NCI-H510A (cell line): ENCODE data around the gene ARL6IP6.

Experiments used
- DNase-seq: peaks from one replicate; lab custom pipeline; 2025; lab: John Stamatoyannopoulos, UW

The ARL6IP6 gene

GRCh38 chr2:152718076-152718908, at the start of gene ARL6IP6:
Gene ARL6IP6 (plus strand): TSS chr2:152718620. CDS start chr2:152718625, 5 bp downstream.
- DNase-seq, result peak; percentile 75

GRCh38 chr2:152674334-152674733, 44.1 kb upstream of the ARL6IP6 start:
- DNase-seq, result no peak

DNA sequence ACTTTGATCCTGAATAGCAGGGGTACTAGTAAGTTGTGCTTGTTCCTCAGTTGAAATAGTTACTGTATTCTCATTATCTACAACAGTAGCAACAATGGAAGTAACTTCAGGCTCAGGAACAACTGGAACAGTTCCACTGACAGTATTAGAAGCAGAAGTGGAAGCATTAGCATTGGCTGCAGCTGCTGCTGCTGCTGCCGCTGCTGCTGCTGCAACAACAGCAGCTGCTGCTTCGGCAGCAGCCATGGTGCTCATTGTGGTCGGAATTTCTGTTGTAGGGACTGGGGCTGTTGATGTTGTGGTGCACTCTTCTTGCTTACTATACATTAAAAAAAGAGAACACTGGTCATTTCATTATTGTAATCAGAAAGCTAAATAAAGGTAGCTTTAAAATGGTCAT, 42.0 kb upstream of the ARL6IP6 start:
- no peak for DNase-seq

DNA sequence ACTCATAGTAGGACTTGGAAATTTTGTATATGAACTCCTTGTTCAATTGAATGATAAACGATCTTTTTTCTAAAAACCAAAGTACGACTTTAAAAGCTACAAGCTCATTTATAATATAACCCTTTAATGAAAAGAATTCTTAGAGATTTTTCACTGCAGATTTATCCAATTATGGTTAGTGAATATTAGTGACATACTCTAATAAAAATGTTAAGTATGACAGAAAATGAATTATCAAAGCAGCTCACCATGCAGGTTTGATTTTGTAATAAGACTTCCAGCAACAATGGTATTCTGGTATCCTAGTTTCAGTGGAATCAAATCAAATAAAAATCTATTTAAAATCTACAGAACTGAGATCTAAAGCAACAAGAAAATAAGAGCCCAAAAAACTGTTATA, 39.6 kb upstream of the ARL6IP6 start:
- DNase-seq, result no peak

DNA sequence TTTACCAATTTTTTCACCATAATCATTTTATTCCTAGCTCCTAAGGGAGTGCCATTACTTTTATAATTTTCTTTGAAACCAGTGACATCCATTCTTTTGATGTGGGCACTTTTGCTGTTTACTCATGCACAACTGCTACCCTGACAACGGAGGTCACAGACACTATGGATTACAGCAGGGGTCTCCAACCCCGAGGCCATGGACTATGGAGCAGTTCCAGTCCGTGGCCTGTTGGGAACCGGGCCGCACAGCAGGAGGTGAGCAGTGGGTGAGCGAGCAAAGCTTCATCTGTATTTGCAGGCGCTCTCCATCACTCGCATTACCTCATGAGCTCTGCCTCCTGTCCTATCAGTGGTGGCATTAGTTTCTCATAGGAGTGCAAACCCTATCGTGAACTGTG, 35.8 kb upstream of the ARL6IP6 start:
- DNase-seq, result no peak

GRCh38 chr2:152683400-152683799, 35.0 kb upstream of the ARL6IP6 start:
- DNase-seq, result no peak

GRCh38 chr2:152686321-152686720, 32.1 kb upstream of the ARL6IP6 start:
- DNase-seq, result no peak

- DNase-seq, result no peak
Measured at GRCh38 chr2:152693033-152693432, 25.4 kb upstream of the ARL6IP6 start.

DNA sequence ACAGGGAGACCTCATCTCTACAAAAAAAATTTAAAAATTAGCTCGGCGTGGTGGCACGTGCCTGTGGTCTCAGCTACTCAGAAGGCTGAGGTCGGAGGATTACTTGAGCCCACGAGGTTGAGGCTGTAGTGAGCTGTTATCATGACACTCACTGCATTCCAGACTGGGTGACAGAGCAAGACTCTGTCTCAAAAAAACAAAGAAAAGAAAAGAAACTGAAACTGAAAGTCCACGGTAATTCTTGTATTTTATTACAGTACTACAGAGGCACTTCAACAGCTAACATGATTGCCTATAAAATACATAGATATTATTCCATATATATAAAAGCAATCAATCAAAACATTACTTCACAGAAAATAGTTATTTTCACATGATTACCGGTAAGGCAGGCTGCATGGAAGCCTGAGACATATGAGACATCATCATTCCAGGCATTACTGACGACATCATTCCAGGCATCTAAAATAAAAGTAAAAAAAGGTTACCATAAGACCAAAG, 24.2 kb upstream of the ARL6IP6 start:
- no peak for DNase-seq

DNA sequence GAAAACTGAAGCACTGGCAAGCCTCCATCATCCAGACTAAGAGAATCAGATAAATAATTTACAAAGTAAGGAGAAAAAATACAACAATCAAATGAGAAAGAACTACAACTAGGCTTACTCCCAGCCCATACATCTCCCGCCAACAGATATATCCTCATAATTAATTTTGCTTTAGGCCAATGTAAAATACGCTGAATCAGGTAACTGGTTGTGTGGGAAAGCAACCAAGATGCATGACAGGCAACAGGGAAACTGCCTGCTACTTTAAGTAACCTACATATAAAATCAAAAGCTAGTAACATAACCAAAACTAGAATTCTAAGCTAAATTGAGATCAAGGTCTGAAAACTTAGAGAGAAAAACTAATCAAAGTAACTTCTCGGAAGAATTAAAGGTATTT, 22.7 kb upstream of the ARL6IP6 start:
- DNase-seq, result no peak

GRCh38 chr2:152696476-152696875, 21.9 kb upstream of the ARL6IP6 start:
- DNase-seq, result no peak

DNA sequence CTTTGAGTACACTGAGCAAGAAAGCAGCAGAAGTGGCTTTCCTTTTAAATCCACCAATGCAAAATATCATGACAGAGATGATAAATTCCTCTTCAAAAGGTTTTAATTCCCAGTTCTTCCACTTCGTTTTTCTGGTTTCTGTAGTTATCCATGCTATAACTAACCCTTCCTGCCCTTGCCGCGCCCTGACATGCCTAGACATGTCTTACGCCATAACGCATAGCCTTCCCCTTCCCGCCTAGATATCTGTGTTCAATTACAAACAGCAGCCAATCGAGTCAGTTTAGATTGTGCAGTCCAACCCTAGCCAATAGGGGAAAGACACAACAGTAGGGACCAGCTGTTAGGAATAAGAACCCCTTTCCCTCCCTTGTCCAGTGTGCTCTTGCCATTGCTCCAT, 17.2 kb upstream of the ARL6IP6 start:
- DNase-seq, result no peak

DNA sequence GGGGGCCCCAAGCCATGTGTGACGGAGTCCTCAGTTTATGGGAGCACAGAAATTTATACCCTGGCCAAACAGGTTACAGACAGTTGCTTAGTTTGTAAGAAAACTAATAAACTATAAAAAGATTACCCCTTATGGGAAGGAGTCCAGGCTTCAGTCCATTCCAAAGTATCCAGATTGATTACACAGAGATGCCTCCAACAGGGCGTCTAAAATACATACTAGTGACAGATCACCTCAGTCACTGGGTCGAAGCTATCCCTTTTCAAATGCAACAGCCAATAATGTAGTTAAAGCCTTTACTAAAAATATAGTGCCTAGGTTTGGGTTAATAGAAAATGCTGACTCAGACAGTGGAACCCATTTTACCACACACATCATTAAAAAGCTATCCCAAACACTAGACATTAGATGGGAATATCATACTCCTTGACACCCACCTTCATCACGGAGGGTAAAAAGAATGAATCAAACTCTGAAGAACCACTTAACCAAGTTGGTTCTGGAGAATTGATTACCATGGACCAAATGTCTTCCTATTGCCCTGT, 11.9 kb upstream of the ARL6IP6 start:
- no peak for DNase-seq

DNA sequence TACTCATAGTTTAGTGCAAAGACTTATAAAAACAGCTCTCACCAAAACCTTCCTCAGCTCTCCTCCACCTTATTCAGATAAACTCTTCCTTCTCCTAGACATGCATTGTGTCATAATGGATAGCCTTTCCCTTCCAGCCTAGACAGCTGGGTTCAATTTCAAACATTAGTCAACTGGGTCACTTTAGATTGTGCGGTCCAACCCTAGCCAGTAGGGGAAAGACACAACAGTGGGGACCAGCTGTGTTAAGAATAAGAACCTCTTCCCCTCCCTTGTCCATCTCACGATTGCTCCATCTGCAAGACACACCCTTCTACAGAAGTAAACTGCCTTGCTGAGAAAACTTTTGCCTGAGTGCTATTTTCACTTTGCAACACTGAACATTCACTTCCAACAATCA, 9.7 kb upstream of the ARL6IP6 start:
- no peak for DNase-seq

GRCh38 chr2:152710713-152711112, 7.7 kb upstream of the ARL6IP6 start:
- DNase-seq, result no peak

GRCh38 chr2:152715112-152715511, 3.3 kb upstream of the ARL6IP6 start:
- DNase-seq, result no peak

DNA sequence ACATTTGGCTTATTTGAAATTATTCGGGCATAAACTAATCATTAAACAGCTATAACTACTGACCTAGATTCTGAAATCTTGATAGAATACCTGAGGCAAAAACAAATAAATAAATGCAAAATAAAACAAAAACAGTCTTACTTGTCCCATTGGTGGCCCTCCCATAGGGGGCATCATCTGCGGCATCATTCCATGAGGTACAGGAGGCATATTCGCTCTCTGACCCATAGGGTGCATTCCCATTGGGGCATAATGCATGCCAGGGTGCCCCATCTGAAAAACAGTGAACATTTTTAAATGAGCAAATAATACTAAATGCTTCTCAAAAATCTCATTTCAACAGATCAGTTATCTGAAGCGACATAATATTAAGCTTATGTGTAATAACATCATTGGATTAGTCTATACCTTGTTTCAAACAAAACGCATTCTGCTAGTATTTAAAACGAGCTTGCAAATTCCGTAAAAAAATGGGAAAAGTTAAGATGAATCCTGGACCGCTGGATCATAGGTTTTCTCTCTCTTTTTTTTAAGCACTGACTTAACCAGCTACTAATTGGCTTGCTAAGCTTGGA, 2.5 kb upstream of the ARL6IP6 start:
- peak; percentile 4 for DNase-seq

- no peak for DNase-seq
Measured at GRCh38 chr2:152716805-152717227, 1.6 kb upstream of the ARL6IP6 start.

- peak; percentile 91 for DNase-seq
Measured at GRCh38 chr2:152717228-152718075, 968 bp upstream of the ARL6IP6 start, which contains the start of gene PRPF40A. Gene PRPF40A (minus strand): TSS chr2:152717461. CDS start chr2:152717439, 22 bp downstream.

DNA sequence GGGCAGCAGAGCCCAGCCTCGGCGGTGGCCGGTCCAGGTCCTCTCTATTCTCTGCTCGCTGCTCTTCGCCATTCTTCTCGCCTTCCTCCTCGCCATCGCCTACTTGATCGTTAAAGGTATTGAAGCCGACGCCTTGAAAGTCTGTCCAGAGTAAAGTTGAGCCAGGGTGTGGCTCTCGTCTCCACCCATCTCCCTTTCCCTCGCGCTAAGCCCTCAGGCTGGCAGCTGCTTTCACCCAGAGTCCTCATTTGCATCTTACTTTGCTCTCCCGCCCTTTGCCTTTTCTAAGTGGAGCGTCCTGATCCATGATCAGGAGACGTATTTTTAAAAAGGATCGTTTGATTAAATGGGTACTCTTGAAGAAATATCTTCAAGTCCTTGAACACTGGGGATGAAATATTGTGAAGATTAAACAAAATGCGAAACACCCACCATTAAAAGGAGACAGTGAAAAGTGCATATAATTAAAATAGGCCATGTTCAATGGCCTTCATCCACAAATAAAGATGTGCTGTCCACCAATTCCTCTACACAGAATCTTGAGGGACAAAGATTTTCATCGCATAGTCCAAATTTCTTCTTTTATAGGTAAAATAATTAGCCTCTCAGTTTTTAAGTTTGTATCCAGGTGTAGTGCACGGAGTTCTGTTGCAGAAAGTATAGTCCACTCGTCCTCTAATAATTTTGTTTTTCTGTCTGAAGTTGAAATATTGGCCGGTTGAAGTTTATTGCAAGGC, 657 bp downstream of the ARL6IP6 start:
- peak; percentile 37 for DNase-seq

GRCh38 chr2:152720794-152721193, 2.4 kb downstream of the ARL6IP6 start:
- no peak for DNase-seq
